22Rv1 (cell line): Measurements from ENCODE around the gene MAD1L1.

ENCODE experiments used
- H3K27ac ChIP-seq: fragments of 450-650 bp; 2 replicates; pipeline ENCODE4 v1.5.1; 2017
- CTCF ChIP-seq: fragments of 450-650 bp; IDR thresholded peaks from 2 replicates; pipeline ENCODE4 v1.5.1; 2017; ENCODE audit warnings: mild to moderate bottlenecking
- ZFX ChIP-seq: fragments of 450-650 bp; IDR thresholded peaks from 2 replicates; pipeline ENCODE4 v1.6.1; 2017; ENCODE audit warnings: antibody characterized with exemption, borderline replicate concordance

Gene MAD1L1

GRCh38 chr7:2068693-2069471 is 163.9 kb downstream of the MAD1L1 start:
- TF ChIP-seq CTCF (no peak), ZFX (no peak)
- H3K27ac ChIP-seq: no peak overlapping the region

- TF ChIP-seq CTCF: no peak
- TF ChIP-seq ZFX: no peak
- no peak overlapping the region for H3K27ac ChIP-seq
These were observed 166.4 kb downstream of the MAD1L1 start for GRCh38 chr7:2066251-2066919.

GRCh38 chr7:2065528-2065927 is 167.2 kb downstream of the MAD1L1 start:
- TF ChIP-seq ZFX (no peak), CTCF (no peak)
- no peak overlapping the region for H3K27ac ChIP-seq

- no peak overlapping the region for H3K27ac ChIP-seq
- no peak for TF ChIP-seq CTCF
- TF ChIP-seq ZFX: no peak
These were observed 169.0 kb downstream of the MAD1L1 start for GRCh38 chr7:2063563-2064260.

- no peak overlapping the region for H3K27ac ChIP-seq
- TF ChIP-seq ZFX (no peak), CTCF (no peak)
These were observed 170.1 kb downstream of the MAD1L1 start for GRCh38 chr7:2062648-2063047.

GRCh38 chr7:2060701-2061100 is 172.0 kb downstream of the MAD1L1 start:
- TF ChIP-seq CTCF (no peak), ZFX (no peak)

More at GRCh38 chr7:2060701-2061100, 172.0 kb downstream of the MAD1L1 start:
- H3K27ac ChIP-seq: no peak overlapping the region
